Muscle of arm (tissue), 12 donors: ENCODE data around the gene MFSD2B. TPM values are rescaled to one million over a fixed set of nuclear protein-coding genes. Genes with fewer than 3 reads are reported as not detected.

Experiments used
- DNase-seq: peaks from one replicate; pipeline ENCODE4 v3.0.0-alpha.2; 2013
- polyA plus RNA-seq, 12 donors: library from polyadenylated mRNA; unstranded; fragments of 120-200 nt; gene quantifications; one replicate each; pipeline ENCODE4 v1.2.1, GENCODE V29; 2013; ENCODE audit not compliant: insufficient read length in 12 of 12

The MFSD2B gene
- polyA plus RNA-seq, 12 donors: 1.8 to 3.1 (median 2.1) TPM; not detected in 2

GRCh38 chr2:24050041-24050979, 40.4 kb downstream of the MFSD2B start:
- DNase-seq: peak; percentile 17

- no peak for DNase-seq
Measured at GRCh38 chr2:24051833-24052232, 41.9 kb downstream of the MFSD2B start.

- no peak for DNase-seq
Measured at GRCh38 chr2:24052951-24053350, 43.1 kb downstream of the MFSD2B start.

- no peak for DNase-seq
Measured at GRCh38 chr2:24054366-24055010, 44.6 kb downstream of the MFSD2B start.

GRCh38 chr2:24055750-24056149, 45.9 kb downstream of the MFSD2B start:
- no peak for DNase-seq

GRCh38 chr2:24058564-24059271, 48.8 kb downstream of the MFSD2B start:
- no peak for DNase-seq

- DNase-seq: no peak
Measured at GRCh38 chr2:24065341-24065740, 55.5 kb downstream of the MFSD2B start.

- no peak for DNase-seq
Measured at GRCh38 chr2:24072259-24072658, 62.4 kb downstream of the MFSD2B start.

- no peak for DNase-seq
Measured at GRCh38 chr2:24073816-24074215, 63.9 kb downstream of the MFSD2B start.

GRCh38 chr2:24075259-24075658, 65.4 kb downstream of the MFSD2B start:
- no peak for DNase-seq

Other genes starting within 250 kb of the MFSD2B start
- gene ATAD2B, start 83.0 kb upstream of the MFSD2B start, polyA plus RNA-seq: 10 to 100 TPM in 11 of 12 donors, not detected in 1; 10.7 to 19.5 (median 13.9) TPM
- gene UBXN2A, start 69.6 kb upstream of the MFSD2B start, polyA plus RNA-seq: 10 to 100 TPM; 15.3 to 68.6 (median 20.9) TPM
- 10 to 100 TPM in 10 of 12 donors, 1 to 10 TPM in 1, not detected in 1; 9.0 to 11.5 (median 11.0) TPM for gene WDCP, start 37.3 kb downstream of the MFSD2B start, polyA plus RNA-seq
- gene FKBP1B, start 39.7 kb downstream of the MFSD2B start, polyA plus RNA-seq: 1 to 10 TPM in 10 of 12 donors, not detected in 2; 1.9 to 4.6 (median 2.9) TPM
- gene SF3B6, start 66.2 kb downstream of the MFSD2B start, polyA plus RNA-seq: 100 to 1,000 TPM in 5 of 12 donors, 10 to 100 TPM in 6, not detected in 1; 67.7 to 139 (median 99.0) TPM
- gene TP53I3, start 74.7 kb downstream of the MFSD2B start, polyA plus RNA-seq: 10 to 100 TPM in 11 of 12 donors, not detected in 1; 26.4 to 47.1 (median 31.7) TPM
- gene PFN4, start 113.2 kb downstream of the MFSD2B start, polyA plus RNA-seq: 1 to 10 TPM in 10 of 12 donors, not detected in 2; 1.0 to 2.5 (median 1.9) TPM
- 10 to 100 TPM in 10 of 12 donors, not detected in 2; 14.6 to 25.5 (median 19.2) TPM for gene FAM228B, start 113.4 kb downstream of the MFSD2B start, polyA plus RNA-seq
- 1 to 10 TPM in 2 of 12 donors, under 1 TPM in 8, not detected in 2; 0.13 to 1.2 (median 0.60) TPM for gene FAM228A, start 165.0 kb downstream of the MFSD2B start, polyA plus RNA-seq